Measurements from ENCODE around the gene MALT1.

MALT1 gene

GRCh38 chr18:58635891-58636290 is 35.4 kb upstream of the MALT1 start:
- no peak overlapping the region for H3K27ac ChIP-seq
- no peak for TF ChIP-seq CTCF (conservative IDR thresholded peaks at IDR 0.05)

GRCh38 chr18:58637197-58637596 is 34.1 kb upstream of the MALT1 start:
- TF ChIP-seq CTCF (conservative IDR thresholded peaks at IDR 0.05): no peak
- H3K27ac ChIP-seq: no peak overlapping the region

- TF ChIP-seq CTCF (conservative IDR thresholded peaks at IDR 0.05): no peak
- no peak overlapping the region for H3K27ac ChIP-seq
Measured at GRCh38 chr18:58637946-58638345, 33.3 kb upstream of the MALT1 start.

- no peak for TF ChIP-seq CTCF (conservative IDR thresholded peaks at IDR 0.05)
- H3K27ac ChIP-seq: no peak overlapping the region
Measured at GRCh38 chr18:58638441-58638840, 32.8 kb upstream of the MALT1 start.

- no peak for TF ChIP-seq CTCF (conservative IDR thresholded peaks at IDR 0.05)
- H3K27ac ChIP-seq: no peak overlapping the region
Measured at GRCh38 chr18:58639237-58639636, 32.0 kb upstream of the MALT1 start.

- TF ChIP-seq CTCF (conservative IDR thresholded peaks at IDR 0.05): no peak
- no peak overlapping the region for H3K27ac ChIP-seq
Measured at GRCh38 chr18:58639751-58640427, 31.4 kb upstream of the MALT1 start.

GRCh38 chr18:58640428-58640805 is 30.8 kb upstream of the MALT1 start:
- TF ChIP-seq CTCF (conservative IDR thresholded peaks at IDR 0.05): no peak
- no peak overlapping the region for H3K27ac ChIP-seq

All from VCaP (cell line).